ENCODE results near the gene KPNA4.
A peak's percentile ranks its signal among the peaks of the same experiment; 100 is the strongest.
"Not testable (repeated sequence)": the region's sequence is repeated elsewhere in the genome, so short reads cannot be mapped to it uniquely, and the experiment has no call there.

Gene KPNA4

DNA sequence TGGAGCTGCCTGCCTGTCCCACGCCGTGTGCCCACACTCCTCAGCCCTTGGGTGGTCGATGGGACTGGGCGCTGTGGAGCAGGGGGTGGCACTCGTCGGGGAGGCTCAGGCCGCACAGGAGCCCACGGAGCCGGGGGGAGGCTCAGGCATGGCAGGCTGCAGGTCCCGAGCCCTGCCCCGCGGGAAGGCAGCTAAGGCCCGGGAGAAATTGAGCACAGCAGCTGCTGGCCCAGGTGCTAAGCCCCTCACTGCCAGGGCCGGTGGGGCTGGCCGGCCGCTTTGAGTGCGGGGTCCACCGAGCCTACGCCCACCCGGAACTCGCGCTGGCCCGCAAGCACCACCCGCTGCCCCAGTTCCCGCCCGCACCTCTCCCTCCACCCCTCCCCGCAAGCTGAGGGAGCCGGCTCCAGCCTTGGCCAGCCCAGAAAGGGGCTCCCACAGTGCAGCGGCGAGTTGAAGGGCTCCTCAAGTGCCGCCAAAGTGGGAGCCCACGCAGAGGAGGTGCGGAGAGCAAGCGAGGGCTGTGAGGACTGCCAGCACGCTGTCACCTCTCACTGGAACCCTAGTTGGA, 8.7 kb upstream of the KPNA4 start:
- not testable (repeated sequence) for DNase-seq (ENCODE audit: low read depth in 4 of 4, low spot score in 1 of 4)

DNA sequence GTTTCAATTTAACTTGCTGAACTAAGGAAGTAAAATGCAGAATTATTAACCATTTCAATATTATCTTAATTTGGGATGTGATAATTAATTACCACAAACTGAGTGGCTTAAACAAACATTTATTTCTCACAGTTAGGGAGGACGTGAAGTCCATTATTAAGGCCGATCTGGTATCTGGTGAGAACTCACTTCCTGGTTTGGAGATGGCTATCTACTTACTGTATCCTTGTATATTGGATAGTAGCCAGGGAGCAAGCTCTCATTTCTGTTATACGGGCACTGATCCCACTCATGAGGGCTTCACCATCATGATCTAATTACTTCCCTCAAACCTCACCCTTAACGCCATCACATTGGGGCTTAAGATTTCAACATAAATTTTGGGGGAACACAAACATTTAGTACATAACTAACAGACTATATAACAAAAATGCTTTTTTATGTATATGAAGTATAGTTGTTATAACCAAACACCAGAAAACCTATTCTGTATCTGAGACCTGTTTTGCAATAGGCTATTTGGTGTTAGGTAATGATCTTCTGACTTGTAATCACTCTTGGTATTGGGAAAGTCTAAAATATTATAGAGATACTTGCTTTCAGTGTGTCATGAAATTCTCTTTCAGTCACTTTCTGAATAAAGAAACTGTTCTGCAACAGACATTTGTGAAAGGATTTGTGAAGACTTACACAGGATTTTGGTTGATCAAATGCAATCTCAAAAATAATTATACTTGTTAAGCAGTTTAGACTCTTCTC, 4.7 kb upstream of the KPNA4 start:
- no peak for DNase-seq (ENCODE audit: low read depth in 4 of 4, low spot score in 1 of 4)

DNA sequence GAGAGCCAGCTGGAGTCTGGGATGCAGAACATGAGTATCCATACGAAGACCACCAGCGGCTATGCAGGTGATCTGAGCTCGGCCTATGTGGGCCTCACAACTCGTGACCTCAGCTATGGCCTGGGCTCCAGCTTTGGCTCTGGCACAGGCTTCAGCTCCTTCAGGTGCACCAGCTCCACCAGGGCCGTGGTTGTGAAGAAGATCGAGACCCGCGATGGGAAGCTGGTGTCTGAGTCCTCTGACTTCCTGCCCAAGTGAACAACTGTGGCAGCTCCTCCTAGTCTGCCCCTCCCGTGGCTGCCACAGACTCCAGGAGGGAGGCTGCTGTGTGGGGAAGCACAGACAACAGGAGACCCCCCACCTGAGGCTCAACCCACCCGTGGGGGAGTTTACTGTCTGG, 3.6 kb upstream of the KPNA4 start:
- no peak for DNase-seq (ENCODE audit: low read depth in 4 of 4, low spot score in 1 of 4)

DNA sequence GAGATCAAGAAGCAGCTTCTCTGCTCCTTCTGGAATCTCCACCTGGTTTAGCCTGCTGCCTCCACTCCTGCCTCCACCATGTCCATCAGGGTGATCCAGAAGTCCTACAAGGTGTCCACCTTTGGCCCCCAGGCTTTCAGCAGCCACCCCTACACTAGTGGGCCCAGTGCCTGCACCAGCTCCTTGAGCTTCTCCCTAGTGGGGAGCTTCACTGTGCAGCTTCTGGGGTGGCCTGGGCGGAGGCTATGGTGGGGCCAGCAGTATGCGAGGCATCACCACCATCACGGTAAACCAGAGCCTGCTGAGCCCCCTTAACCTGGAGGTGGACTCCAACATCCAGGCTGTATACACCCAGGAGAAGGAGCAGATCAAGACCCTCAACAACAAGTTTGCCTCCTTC, 2.4 kb upstream of the KPNA4 start:
- DNase-seq (ENCODE audit: low read depth in 4 of 4, low spot score in 1 of 4) = no peak

DNA sequence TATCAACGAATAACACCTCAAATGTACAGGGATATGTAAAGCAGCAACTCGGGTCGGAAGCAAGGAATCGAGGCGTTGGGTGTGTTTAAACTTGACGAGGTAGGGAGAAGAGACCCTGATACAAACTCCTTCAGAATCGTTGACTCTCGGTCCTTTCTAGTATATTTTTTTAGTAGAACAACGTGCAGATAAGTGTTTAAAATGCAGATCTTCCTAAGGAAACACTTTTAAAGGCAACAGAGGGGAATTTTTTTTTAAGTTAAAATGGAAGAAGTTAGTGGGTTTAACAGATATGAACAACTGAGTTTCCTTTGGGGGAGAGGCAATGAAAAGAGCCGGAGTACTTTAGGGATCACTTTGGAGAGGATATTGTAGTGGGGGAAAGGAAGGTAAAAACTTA, 1.1 kb upstream of the KPNA4 start:
- no peak for DNase-seq (ENCODE audit: low read depth in 4 of 4, low spot score in 1 of 4)

DNA sequence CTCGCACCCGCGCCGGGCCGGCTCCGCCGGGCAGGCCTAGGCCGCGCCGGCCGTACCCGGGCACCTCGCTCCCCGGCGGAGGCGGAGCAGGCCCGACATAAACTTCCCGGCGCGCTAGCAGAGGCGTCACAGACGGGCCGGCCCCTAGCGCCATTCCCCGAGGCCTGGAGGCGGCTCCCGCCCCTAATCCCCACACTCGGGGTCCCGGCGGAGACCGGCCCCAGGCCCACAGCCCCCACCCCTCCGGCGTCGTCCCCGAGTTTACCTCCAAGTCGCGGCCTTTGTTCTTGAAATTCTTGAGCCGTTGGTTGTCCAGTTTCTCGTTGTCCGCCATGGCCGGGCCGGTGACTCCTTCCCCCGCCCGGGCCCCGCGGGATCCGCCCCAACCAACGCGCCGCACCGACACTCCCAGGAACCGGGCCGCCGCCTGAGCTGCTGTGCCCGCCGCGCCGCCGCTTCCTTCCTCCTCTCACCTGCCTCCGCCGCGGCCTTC, 376 bp downstream of the KPNA4 start:
- peak in 1 of 4 experiments; percentile 50 for DNase-seq (ENCODE audit: low read depth in 4 of 4, low spot score in 1 of 4)

DNA sequence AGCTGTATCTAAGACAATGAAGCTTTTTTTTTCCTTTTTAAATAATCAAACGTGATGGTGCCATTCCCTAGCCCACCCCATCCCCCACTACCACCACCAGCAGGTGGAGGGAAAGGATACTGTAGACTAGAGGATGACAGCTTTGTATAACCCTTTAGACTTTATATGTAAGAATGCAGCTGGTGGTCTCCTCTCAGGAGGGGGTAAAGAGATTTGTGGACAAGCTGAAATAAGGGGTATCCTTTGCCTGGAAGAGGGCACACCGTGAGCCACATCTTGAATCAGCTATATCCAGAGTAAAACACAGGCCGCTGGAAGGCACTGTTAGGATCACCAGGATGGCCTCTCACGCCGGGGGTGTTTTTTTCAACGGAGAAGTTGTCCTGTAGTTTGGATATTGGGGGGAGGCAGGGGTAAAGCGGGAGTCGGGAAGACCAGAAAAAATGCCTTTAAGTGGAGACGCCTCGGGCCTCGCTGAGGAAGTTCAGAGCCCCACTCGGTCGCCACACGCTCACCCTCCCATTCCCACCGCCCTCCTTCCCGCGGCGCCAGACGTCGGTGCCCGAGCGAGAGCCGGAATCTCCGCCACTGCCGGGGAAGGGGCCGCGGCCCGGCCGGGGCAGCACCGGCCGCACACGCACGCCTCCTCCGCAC, 986 bp downstream of the KPNA4 start:
- no peak for DNase-seq (ENCODE audit: low read depth in 4 of 4, low spot score in 1 of 4)

DNA sequence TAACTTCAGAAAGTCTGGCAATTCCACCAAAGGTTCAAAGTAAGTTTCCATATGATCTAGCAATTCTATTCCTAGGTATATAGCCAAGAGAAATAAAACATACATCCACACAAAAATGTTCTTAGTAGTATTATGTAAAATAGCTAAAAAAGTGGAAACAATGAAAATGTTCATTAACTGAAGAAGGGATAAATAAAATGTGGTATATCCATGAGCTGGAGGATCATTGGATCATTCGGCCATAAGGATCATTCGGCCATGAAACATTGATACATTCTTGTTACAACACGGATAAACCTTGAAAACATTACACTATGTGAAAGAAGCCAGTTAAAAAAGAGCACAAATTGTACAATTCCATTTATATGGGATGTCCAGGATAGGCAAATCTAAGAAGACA, 2.4 kb downstream of the KPNA4 start:
- DNase-seq (ENCODE audit: low read depth in 4 of 4, low spot score in 1 of 4) = no peak

DNA sequence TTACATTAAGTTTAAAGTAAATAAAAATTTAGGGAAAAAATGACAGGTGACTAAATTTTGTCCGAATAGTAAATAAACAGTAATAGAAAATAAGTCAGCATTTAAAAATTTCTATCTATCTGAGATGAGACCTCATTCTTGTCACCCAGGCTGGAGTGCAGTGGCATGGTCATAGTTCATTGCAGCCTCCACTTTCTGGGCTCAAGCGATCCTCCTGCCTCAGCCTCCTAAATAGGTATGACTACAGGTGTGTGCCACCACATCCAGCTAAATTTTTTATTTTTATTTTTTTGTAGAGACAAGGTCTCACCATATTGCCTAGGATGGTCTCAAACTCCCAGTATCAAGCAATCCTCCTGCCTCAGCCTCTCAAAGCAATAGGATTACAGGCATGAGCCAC, 7.8 kb downstream of the KPNA4 start:
- no peak for DNase-seq (ENCODE audit: low read depth in 4 of 4, low spot score in 1 of 4)

DNA sequence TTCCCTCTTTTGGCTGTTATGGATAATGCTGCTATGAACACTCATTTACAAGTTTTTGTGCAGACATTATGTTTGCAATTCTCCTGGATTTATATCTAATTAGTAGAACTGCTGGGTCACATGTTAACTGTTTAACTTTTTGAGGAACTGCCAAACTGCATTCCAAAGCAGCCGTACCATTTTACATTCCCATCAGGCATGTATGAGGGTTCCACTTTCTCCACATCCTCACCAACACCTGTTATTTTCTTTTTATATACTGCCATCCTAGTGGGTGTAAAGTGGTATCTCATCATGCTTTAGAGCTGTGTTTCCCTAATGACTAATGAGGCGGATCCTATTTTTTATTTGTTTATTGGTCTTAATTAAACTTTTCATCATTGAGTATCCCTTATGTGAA, 9.2 kb downstream of the KPNA4 start:
- no peak for DNase-seq (ENCODE audit: low read depth in 4 of 4, low spot score in 1 of 4)

DNA sequence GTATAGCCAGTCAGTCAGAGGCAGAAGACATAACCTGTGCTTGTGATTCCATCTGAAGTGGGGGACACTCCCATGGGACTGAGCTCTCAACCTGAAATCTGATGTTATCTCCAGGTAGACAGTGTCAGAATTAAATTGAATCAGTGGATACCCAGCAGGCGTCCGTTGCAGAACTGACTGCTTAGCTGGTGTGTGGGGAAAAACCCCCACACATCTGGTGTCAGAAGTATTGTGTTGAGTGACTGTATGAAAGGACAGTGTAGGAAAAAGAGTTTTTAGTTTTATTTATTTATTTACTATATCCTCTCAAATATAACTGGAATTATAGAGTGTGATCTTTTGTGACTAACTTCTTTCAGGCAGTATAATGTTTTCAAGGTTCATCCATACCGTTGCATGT, 10.4 kb downstream of the KPNA4 start:
- DNase-seq (ENCODE audit: low read depth in 4 of 4, low spot score in 1 of 4) = no peak

DNA sequence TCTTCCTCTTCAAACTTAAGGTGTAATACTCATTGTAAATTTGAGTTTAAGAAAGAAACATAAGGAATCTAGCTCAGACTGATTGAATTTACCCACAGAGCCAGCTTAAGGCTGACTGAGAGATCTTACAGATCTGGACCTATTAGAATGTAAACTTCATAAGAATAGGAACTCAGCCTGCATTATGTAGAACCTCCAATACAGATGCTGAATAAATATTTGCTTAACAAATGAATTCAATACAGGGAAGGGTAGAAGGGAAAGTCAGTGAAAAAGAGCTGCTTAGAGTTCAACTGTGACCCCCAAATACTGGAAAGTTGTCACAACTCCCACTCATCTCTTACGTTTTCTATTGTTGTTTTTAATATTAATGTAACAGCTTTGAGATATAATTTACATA, 11.5 kb downstream of the KPNA4 start:
- DNase-seq (ENCODE audit: low read depth in 4 of 4, low spot score in 1 of 4) = no peak

DNA sequence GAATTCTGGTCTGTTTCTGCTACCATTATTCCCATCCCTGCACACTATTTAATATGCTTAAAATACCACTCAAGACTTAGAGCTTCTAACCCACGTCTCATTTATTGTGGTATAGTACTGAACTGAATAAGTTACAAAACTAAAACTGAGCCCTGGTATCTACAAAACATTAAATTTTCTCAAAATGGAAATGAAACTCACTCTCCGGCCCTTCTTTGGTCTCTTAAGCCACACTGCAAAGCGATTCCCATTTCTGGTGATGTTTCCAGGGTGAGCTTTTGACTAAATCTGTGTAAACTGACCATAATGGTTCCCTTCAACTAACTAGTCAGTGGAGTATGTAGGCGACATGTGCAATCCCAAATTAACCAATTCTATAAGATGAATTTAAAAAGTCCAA, 18.6 kb downstream of the KPNA4 start:
- DNase-seq (ENCODE audit: low read depth in 4 of 4, low spot score in 1 of 4) = no peak

DNA sequence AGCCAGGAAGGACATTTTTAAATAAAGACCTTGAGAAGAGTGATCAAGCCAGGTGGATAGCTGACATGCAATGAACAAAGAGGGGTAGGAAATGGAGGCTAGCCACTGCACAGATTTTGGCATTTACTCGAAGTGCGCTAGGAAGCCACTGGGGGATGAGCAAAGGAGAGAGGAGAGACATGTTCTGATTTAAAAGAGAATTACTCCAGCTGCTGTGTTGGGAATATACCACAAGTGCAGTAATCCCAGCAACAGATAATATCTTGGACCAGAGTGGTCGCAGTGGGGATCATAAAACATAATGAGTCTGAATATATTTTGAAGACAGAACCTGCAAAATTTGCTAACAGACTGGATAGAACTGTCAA, 19.9 kb downstream of the KPNA4 start:
- no peak for DNase-seq (ENCODE audit: low read depth in 4 of 4, low spot score in 1 of 4)

DNA sequence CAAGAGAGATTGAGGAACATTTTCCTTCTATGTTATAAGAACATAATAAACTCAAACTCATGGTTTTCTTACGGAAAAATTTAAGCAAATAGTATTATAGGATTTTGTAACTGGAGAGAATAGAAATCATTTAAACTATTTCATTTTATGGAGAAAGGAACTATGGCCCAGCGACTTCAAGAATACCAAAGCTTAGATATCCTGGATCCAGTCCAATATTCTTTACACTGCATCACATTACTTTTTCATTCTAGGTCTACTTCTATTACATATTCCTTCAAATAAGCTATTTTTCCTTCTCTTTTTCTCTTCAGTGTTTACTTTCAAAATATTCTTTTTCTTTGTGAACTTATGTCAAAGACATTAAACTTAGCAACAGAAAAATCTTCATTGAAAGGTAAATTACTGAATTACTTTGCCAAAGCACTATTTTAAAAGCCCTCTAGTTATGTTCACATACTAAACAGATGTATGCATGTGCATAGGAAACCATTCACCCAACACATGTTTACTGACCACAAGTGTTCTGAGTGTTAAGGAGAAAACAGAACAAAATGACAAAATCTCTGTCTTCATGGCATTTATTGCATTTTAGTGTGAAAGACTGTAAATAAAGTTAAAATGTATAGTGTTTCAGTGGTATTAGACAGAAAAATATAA, 20.4 kb downstream of the KPNA4 start:
- DNase-seq (ENCODE audit: low read depth in 4 of 4, low spot score in 1 of 4) = no peak

DNA sequence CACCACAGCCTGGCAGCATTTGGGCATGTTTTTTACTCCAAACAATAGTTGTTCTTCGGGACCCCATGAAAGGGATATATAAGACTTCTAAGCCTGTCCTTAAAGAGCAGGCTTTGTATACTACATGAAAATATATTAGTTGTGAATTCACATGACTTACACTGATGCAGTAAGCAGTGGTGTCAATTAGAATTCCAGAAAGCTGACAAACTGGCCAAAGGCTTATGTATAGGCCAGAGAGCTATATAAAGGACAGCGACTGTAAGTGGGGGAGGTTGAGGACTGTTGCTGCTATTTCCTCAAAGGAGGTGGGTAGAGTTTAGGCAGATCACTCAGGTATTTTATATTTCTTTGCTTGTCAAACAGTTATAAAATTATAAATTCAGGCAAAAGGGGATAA, 24.8 kb downstream of the KPNA4 start:
- no peak for DNase-seq (ENCODE audit: low read depth in 4 of 4, low spot score in 1 of 4)

DNA sequence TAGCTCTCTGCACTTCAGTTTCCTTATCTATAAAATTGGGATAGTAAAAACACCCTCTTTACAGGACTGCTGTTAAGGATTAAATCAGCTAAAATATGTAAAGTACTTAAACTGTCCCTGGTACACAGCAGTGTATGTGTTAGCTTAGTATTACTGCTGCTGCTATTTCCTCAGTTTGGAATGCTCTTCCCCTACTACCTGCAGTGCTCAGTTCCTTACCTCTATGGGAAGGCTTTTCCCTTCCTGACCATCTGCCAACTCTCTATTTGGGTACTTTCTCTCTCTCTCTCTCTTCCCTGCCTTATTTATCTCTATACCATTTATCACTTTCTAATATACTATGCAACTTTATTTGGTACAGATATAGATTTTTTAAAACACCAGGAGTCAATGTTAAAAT, 26.5 kb downstream of the KPNA4 start:
- no peak for DNase-seq (ENCODE audit: low read depth in 4 of 4, low spot score in 1 of 4)

DNA sequence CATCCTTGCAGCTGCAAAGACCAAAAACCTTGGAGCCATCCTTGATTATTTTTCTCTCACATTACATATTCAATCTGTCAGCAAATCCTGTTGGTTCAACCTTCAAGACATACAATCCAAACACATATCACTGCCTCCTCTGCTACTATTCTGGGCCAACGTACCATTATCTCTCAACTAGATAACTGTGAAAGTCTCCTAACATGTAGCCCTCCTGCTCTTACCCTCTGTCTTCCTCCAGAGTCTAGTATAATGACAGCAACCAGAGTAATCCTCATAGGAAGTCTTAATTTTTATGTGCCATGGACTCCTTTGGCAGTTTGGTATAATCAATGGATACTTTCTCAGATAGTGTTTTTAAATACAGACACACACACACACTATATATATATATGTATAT, 27.6 kb downstream of the KPNA4 start:
- DNase-seq (ENCODE audit: low read depth in 4 of 4, low spot score in 1 of 4) = no peak

DNA sequence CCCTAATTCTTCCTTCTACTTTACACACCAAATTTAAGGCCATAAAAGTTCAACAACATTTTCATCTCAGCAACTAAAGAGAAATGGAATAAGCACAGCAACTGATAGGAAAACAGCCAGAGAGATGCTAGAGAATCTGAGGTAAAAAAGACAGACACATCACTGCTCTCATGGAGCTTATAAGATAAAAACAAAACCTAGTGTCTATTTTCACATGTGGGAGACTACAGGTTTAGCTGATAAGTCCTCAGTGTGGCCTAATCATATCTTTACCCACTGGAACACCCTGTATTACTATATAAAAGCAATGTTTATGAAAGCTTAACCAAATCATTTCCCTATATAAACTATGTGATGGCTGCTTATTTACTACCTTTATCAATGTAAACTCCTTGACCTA, 33.0 kb downstream of the KPNA4 start:
- no peak for DNase-seq (ENCODE audit: low read depth in 4 of 4, low spot score in 1 of 4)

DNA sequence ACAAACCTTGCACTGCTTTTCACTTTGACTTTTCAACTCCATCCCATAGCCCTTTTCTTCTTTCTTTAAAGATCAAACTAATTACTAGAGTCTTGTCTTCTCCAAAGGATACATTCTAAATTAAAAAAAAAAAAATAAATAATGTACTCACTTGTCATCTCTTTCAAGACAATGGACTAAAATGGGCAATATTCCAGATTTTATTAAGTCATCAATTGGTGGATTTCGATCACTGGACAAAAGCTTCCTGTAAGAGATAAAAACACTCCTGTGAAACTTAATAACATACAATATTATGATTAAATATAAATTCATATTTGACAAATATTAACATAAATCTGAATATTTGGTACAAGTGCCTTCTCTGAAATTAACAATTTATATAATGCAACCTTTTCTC, 34.1 kb downstream of the KPNA4 start:
- no peak for DNase-seq (ENCODE audit: low read depth in 4 of 4, low spot score in 1 of 4)

DNA sequence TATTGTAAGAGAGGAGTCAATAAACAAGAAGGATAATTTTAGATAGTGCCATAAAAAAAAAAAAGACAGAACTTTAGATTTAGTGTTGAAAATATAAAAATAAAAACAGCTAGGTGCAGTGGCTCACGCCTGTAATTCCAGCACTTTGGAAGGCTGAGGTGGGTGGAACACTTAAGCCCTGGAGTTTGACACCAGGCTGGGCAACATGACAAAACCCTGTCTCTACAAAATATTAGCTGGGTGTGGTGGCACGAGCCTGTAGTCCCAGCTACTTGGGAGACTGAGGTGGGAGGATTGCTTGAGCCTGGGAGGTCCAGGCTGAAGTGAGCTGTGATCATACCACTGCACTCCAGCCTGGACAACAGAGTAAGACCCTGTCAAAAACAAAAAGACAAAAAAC, 49.0 kb downstream of the KPNA4 start:
- DNase-seq (ENCODE audit: low read depth in 4 of 4, low spot score in 1 of 4) = not testable (repeated sequence)

DNA sequence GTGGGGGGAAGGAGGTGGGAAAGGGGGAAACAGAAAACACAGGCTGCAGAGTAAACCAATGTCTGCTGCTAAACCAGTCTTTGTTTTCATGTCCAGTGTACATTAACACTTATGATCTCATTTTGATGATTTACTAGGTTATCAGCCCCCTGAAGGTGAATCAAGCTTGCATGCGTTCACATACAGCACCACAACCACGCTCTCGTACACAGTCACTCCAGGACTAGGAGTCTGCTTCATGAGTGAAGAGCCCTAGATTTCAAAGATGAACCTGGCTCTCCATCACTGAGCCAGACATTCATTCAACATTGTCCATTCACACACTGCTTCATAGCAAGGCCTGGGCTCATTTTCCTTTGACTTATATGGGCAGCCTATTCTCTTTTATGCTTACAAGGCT, 64.0 kb downstream of the KPNA4 start:
- no peak for DNase-seq (ENCODE audit: low read depth in 4 of 4, low spot score in 1 of 4)

Measured in stimulated activated CD4-positive, alpha-beta T cell treated with anti-CD3 and anti-CD28 coated beads, Interleukin-1b, Interleukin-23, amount 100 ng/mL, for 24 hours (primary cell).